IMR-90 (cell line): Measurements from ENCODE around the gene SPATA25. TPM values are rescaled to one million over a fixed set of nuclear protein-coding genes. Genes with fewer than 3 reads are reported as not detected.
A peak's percentile ranks its signal among the peaks of the same experiment; 100 is the strongest.

ENCODE experiments used
- ATAC-seq: fragments of 200-7000 bp; cut with Tn5 transposase; 2 replicates; pipeline ENCODE4 v1.9.1; 2020; ENCODE audit warnings: low read depth, mild to moderate bottlenecking, moderate library complexity
- BruUV-seq: library from RNA; stranded (reverse); fragments of 400-500 nt; replicated peaks from 2 replicates; lab custom pipeline; 2021; lab: Mats Ljungman, UMichigan
- CTCF ChIA-PET: fragments of 300-600 bp; formaldehyde crosslinking; extraction: SDS; loops from one replicate; lab custom pipeline; 2021; ENCODE audit warnings: antibody characterized with exemption; lab: Yijun Ruan, JAX
- POLR2A ChIA-PET: fragments of 300-600 bp; sonication (Branson Sonifier 250); formaldehyde crosslinking; loops from one replicate; lab custom pipeline; 2022; ENCODE audit warnings: antibody characterized with exemption; ENCODE audit not compliant: unreplicated experiment; lab: Charles Lee
- DNase-seq: peaks from one replicate; pipeline ENCODE4 v3.0.0; 2013
- H2AFZ ChIP-seq: replicated peaks from 2 replicates; pipeline ENCODE3; 2013; ENCODE audit warnings: low read length, mild to moderate bottlenecking; ENCODE audit not compliant: poor library complexity
- H2AK5ac ChIP-seq: 2 replicates; pipeline ENCODE4 v1.6.1; 2013; ENCODE audit warnings: low read depth, low read length, inconsistent platforms
- H2AK9ac ChIP-seq: replicated peaks from 2 replicates; pipeline ENCODE3; 2013; ENCODE audit warnings: mild to moderate bottlenecking, low read depth, low read length, moderate library complexity; ENCODE audit not compliant: poor library complexity
- H2BK120ac ChIP-seq: 2 replicates; pipeline ENCODE4 v1.6.1; 2013; ENCODE audit warnings: low read depth, low read length, inconsistent platforms
- H2BK15ac ChIP-seq: 3 replicates; pipeline ENCODE4 v1.6.1; 2013; ENCODE audit warnings: low read depth, low read length, inconsistent platforms
- H2BK20ac ChIP-seq: 2 replicates; pipeline ENCODE4 v1.6.1; 2013; ENCODE audit warnings: low read depth, mild to moderate bottlenecking, inconsistent platforms, low read length, moderate library complexity
- H2BK5ac ChIP-seq: 2 replicates; pipeline ENCODE4 v1.6.1; 2013; ENCODE audit warnings: mild to moderate bottlenecking, low read depth, low read length, inconsistent platforms; ENCODE audit not compliant: poor library complexity, severe bottlenecking
- H3K14ac ChIP-seq: replicated peaks from 2 replicates; pipeline ENCODE4 v1.6.1; 2013; ENCODE audit warnings: low read depth, low read length, inconsistent platforms
- H3K18ac ChIP-seq: 2 replicates; pipeline ENCODE4 v1.6.1; 2013; ENCODE audit warnings: low read depth, low read length, control low read depth
- H3K23ac ChIP-seq: 2 replicates; pipeline ENCODE4 v1.6.1; 2013; ENCODE audit warnings: low read depth, low read length, inconsistent platforms
- H3K27ac ChIP-seq: 2 replicates; pipeline ENCODE4 v1.5.1; 2013; ENCODE audit warnings: mild to moderate bottlenecking, control low read depth, low read length; ENCODE audit not compliant: insufficient read depth
- H3K27me3 ChIP-seq: 2 replicates; pipeline ENCODE4 v1.6.1; 2013; ENCODE audit warnings: low read length; ENCODE audit not compliant: control insufficient read depth, insufficient read depth
- H3K36me3 ChIP-seq: 2 replicates; pipeline ENCODE4 v1.6.1; 2013; ENCODE audit warnings: low read length, mixed read lengths; ENCODE audit not compliant: control insufficient read depth, insufficient read depth
- H3K4ac ChIP-seq: 2 replicates; pipeline ENCODE4 v1.6.1; 2013; ENCODE audit warnings: low read depth, low read length, inconsistent platforms
- H3K4me1 ChIP-seq: 2 replicates; pipeline ENCODE4 v1.6.1; 2013; ENCODE audit warnings: low read length, mixed read lengths; ENCODE audit not compliant: control insufficient read depth, insufficient read depth
- H3K4me2 ChIP-seq: 2 replicates; pipeline ENCODE4 v1.6.1; 2013; ENCODE audit warnings: low read depth, mild to moderate bottlenecking, control low read depth, low read length, moderate library complexity
- H3K4me3 ChIP-seq: 2 replicates; pipeline ENCODE4 v1.5.1; 2013; ENCODE audit warnings: low read depth, mild to moderate bottlenecking, control low read depth, low read length, moderate library complexity; ENCODE audit not compliant: insufficient read depth
- H3K56ac ChIP-seq: 2 replicates; pipeline ENCODE4 v1.6.1; 2013; ENCODE audit warnings: low read length, inconsistent platforms; ENCODE audit not compliant: insufficient read depth; ENCODE audit errors: extremely low read depth
- H3K79me1 ChIP-seq, 2 experiments: 2 replicates each; pipeline ENCODE4 v1.6.1; 2013; ENCODE audit warnings: low read length in 2 of 2, inconsistent platforms in 1 of 2, low read depth in 1 of 2
- H3K9ac ChIP-seq: 2 replicates; pipeline ENCODE4 v1.6.1; 2013; ENCODE audit warnings: low read depth, low read length, control low read depth
- H3K9me1 ChIP-seq: 2 replicates; pipeline ENCODE4 v1.6.1; 2013; ENCODE audit warnings: low read length, inconsistent platforms; ENCODE audit not compliant: insufficient read depth
- H3K9me3 ChIP-seq: 2 replicates; pipeline ENCODE4 v1.6.1; 2013; ENCODE audit warnings: low read length; ENCODE audit not compliant: control insufficient read depth, insufficient read depth
- H4K20me1 ChIP-seq: 2 replicates; pipeline ENCODE4 v1.6.1; 2013; ENCODE audit warnings: low read length, inconsistent platforms; ENCODE audit not compliant: insufficient read depth
- H4K5ac ChIP-seq: 2 replicates; pipeline ENCODE4 v1.6.1; 2013; ENCODE audit warnings: mild to moderate bottlenecking, low read depth, low read length, control low read depth
- H4K8ac ChIP-seq, 2 experiments: 2 replicates each; pipeline ENCODE4 v1.6.1; 2013; ENCODE audit warnings: low read depth in 2 of 2, low read length in 2 of 2, control low read depth in 1 of 2, inconsistent platforms in 1 of 2
- H4K91ac ChIP-seq: 2 replicates; pipeline ENCODE4 v1.6.1; 2013; ENCODE audit warnings: low read depth, low read length, inconsistent platforms; ENCODE audit not compliant: insufficient read depth
- CEBPB ChIP-seq: IDR thresholded peaks from 2 replicates; pipeline ENCODE4 v1.6.1; 2012; ENCODE audit warnings: low read depth, low read length, improper control_type of control experiment
- CHD1 ChIP-seq: IDR thresholded peaks from 2 replicates; pipeline ENCODE4 v1.6.1; 2012; ENCODE audit warnings: low read depth, low read length, improper control_type of control experiment
- CTCF ChIP-seq: conservative IDR thresholded peaks from 2 replicates; pipeline ENCODE4 v1.5.1; 2012; ENCODE audit warnings: mild to moderate bottlenecking, low read depth, low read length, improper control_type of control experiment
- ELK1 ChIP-seq: fragments of 150-350 bp; IDR thresholded peaks from 2 replicates; pipeline ENCODE4 v1.6.1; 2016; ENCODE audit warnings: low read depth, mild to moderate bottlenecking, low read length, moderate library complexity, borderline replicate concordance
- FOS ChIP-seq: fragments of 150-350 bp; IDR thresholded peaks from 2 replicates; pipeline ENCODE4 v1.6.1; 2016; ENCODE audit warnings: low read depth, low read length
- MAFK ChIP-seq: IDR thresholded peaks from 2 replicates; pipeline ENCODE4 v1.6.1; 2012; ENCODE audit warnings: low read depth, low read length, improper control_type of control experiment
- MAZ ChIP-seq: IDR thresholded peaks from 2 replicates; pipeline ENCODE4 v1.6.1; 2012; ENCODE audit warnings: low read depth, mild to moderate bottlenecking, low read length, improper control_type of control experiment, moderate library complexity, borderline replicate concordance
- MXI1 ChIP-seq: IDR thresholded peaks from 2 replicates; pipeline ENCODE4 v1.6.1; 2012; ENCODE audit warnings: low read depth, mild to moderate bottlenecking, low read length, moderate library complexity, borderline replicate concordance
- NFE2L2 ChIP-seq: fragments of 150-350 bp; IDR thresholded peaks from 2 replicates; pipeline ENCODE4 v1.6.1; 2016; ENCODE audit warnings: low read depth, mild to moderate bottlenecking, low read length
- RAD21 ChIP-seq: IDR thresholded peaks from 2 replicates; pipeline ENCODE4 v1.6.1; 2012; ENCODE audit warnings: low read length, improper control_type of control experiment
- USF2 ChIP-seq: fragments of 150-350 bp; IDR thresholded peaks from 2 replicates; pipeline ENCODE4 v1.6.1; 2017; ENCODE audit warnings: mild to moderate bottlenecking, antibody characterized with exemption, low read length, low read depth
- WGBS, 2 experiments: methylation state at CpG; one replicate each; pipeline versions ENCODE4 v1.1.5 to v1.1.7; 2013; ENCODE audit warnings: missing lambda C conversion rate in 2 of 2; ENCODE audit not compliant: insufficient read length in 1 of 2; ENCODE audit errors: extremely low coverage in 2 of 2; 5-methylcytosine and 5-hydroxymethylcytosine counted together
- dilution Hi-C: fragments of 300-500 bp; cut with HindIII; formaldehyde crosslinking; loops from one replicate; pipeline ENCODE4 v1.14.3; 2018; ENCODE audit warnings: low sequenced_read_pairs; ENCODE audit not compliant: unreplicated experiment
- in situ Hi-C: fragments of 300-500 bp; cut with MboI; formaldehyde crosslinking; loops from 3 replicates; pipeline ENCODE4 v1.14.3; 2019; ENCODE audit warnings: low sequenced_read_pairs, inconsistent platforms, mixed read lengths
- intact Hi-C: fragments of 100-400 bp; cut with micrococcal nuclease; formaldehyde crosslinking; loops from 2 replicates; pipeline ENCODE4 v1.10.0; 2022
- polyA plus RNA-seq, 3 experiments: library from polyadenylated mRNA; depleted of rRNA; stranded (reverse); fragments of >200 nt; gene quantifications; 2 replicates each; pipeline ENCODE4 v1.2.3, GENCODE V29; 2012; ENCODE audit warnings: low replicate concordance in 1 of 3
- total RNA-seq: library from RNA; depleted of rRNA; stranded (reverse); fragments of >200 nt; gene quantifications from 2 replicates; pipeline ENCODE4 v1.2.3, GENCODE V29; 2012

SPATA25 gene
- total and polyA plus RNA-seq, 2 of the 4 experiments (the other 2 are of a cell fraction) = 0.18 to 0.36 TPM

GRCh38 chr20:45890985-45891983, 3.9 kb upstream of the SPATA25 start, which contains the start of the genes CTSA and NEURL2:
CTSA (plus strand) TSS chr20:45891335; CDS start chr20:45891569, 234 bp downstream.
NEURL2 (minus strand) TSS chr20:45891208; CDS start chr20:45890991, 217 bp downstream.
- peak within 1 kb of the TSS; percentile 92 for H3K4ac ChIP-seq
- peaks cover 3% of the 10 kb centered on the region; the same call in 1 of the 2 replicates for H3K4me1 ChIP-seq
- 0 out of 2 replicates have a peak, but pooled peaks cover 8% of the 10 kb centered on the region for H4K20me1 ChIP-seq
- 1% methylated on average over 41 of the region's 78 CpGs; no CpG with 5 or more reads in 1 of the 2 experiments for WGBS, 2 experiments
- peak within 1 kb of the TSS; percentile 42; the same call in 1 of the 2 replicates for H3K56ac ChIP-seq
- H3K9me3 ChIP-seq = no peaks in the 10 kb centered on the region
- POLR2A ChIA-PET = interaction anchor here (0.6 to 1.2 kb wide), 2 partner anchors 8 to 33 kb away, joined by 5 to 8 read pairs; no protein-coding TSS in a partner anchor
- peak within 1 kb of the TSS; percentile 70 for H4K91ac ChIP-seq
- in situ Hi-C loops (no loop called here), dilution Hi-C loops (no loop called here), intact Hi-C loops (loop anchor here (2.0 to 5.0 kb wide), 3 partner anchors 44 to 81 kb away; partner anchors contain the start of genes PCIF1 and ZNF335)
- no peaks in the 10 kb centered on the region for H3K27me3 ChIP-seq
- H2BK20ac ChIP-seq = no peak within 1 kb of the TSS; the same call in 1 of the 2 replicates
- peak within 1 kb of the TSS; percentile 29 for H4K5ac ChIP-seq
- H2BK120ac ChIP-seq = peak within 1 kb of the TSS; percentile 54
- H2BK5ac ChIP-seq = peak within 1 kb of the TSS; percentile 40
- peaks cover 14 to 62% of the 10 kb centered on the region in 2 experiments for H3K79me1 ChIP-seq
- TSS peak; percentile 86 for BruUV-seq
- H3K27ac ChIP-seq = peak within 1 kb of the TSS; percentile 63
- H2AK9ac ChIP-seq = peak within 1 kb of the TSS; percentile 88
- H3K14ac ChIP-seq = peak within 1 kb of the TSS; percentile 75
- H3K18ac ChIP-seq = peak within 1 kb of the TSS; percentile 42
- CTCF ChIA-PET = interaction anchor here (0.6 to 1.7 kb wide), 6 partner anchors 14 to 912 kb away, joined by 3 to 6 read pairs (median 4); no protein-coding TSS in a partner anchor
- peak within 1 kb of the TSS; percentile 52; the same call in 1 of the 2 replicates for H2AK5ac ChIP-seq
- H3K23ac ChIP-seq = peak within 1 kb of the TSS; percentile 45; the same call in 1 of the 2 replicates
- H3K36me3 ChIP-seq = peaks cover 32% of the 10 kb centered on the region
- H3K9me1 ChIP-seq = 0 out of 2 replicates have a peak, but pooled peaks cover 2% of the 10 kb centered on the region
- DNase-seq = peak; percentile 92
- peak within 1 kb of the TSS; percentile 74 for H3K4me3 ChIP-seq
- peak within 1 kb of the TSS; percentile 15; the same call in 2 of the 3 replicates for H2BK15ac ChIP-seq
- peak within 1 kb of the TSS; percentile 99 for H2AFZ ChIP-seq
- peak; percentile 73 for ATAC-seq
- H4K8ac ChIP-seq = peak within 1 kb of the TSS; percentile 61 to 90
- H3K9ac ChIP-seq = peak within 1 kb of the TSS; percentile 65
- H3K4me2 ChIP-seq = peak within 1 kb of the TSS; percentile 83
- no peak for TF ChIP-seq CHD1
- TF ChIP-seq CEBPB = no peak
- peak; percentile 72; the same call in 1 of the 2 replicates for TF ChIP-seq MXI1
- no peak for TF ChIP-seq NFE2L2
- TF ChIP-seq RAD21 = no peak
- peak; percentile 100 for TF ChIP-seq USF2
- no peak for TF ChIP-seq MAFK
- peak; percentile 74; the same call in 1 of the 2 replicates for TF ChIP-seq MAZ
- TF ChIP-seq FOS = peak; percentile 97
- no peak for TF ChIP-seq ELK1
- no peak for TF ChIP-seq CTCF
